BLaER1 treated with 17β-estradiol and CSF1 and Interleukin-3, amounts not matched to agents 10 nM and 100 nM (cell line): ENCODE results near the gene CCDC33.

ENCODE experiments used
- H3K27ac ChIP-seq, 11 experiments: shearing (Covaris generic); formaldehyde crosslinking; 2 replicates each; pipeline ENCODE4 v1.8.1; 2022
- H3K27me3 ChIP-seq, 11 experiments: shearing (Covaris generic); formaldehyde crosslinking; 2 replicates each; pipeline ENCODE4 v1.8.1; 2022
- H3K36me3 ChIP-seq, 11 experiments: shearing (Covaris generic); formaldehyde crosslinking; 2 replicates each; pipeline ENCODE4 v1.8.1; 2022
- H3K4me1 ChIP-seq, 10 experiments: shearing (Covaris generic); formaldehyde crosslinking; 2 replicates each; pipeline ENCODE4 v1.8.1; 2022
- H3K4me2 ChIP-seq, 11 experiments: shearing (Covaris generic); formaldehyde crosslinking; 2 replicates each; pipeline ENCODE4 v1.8.1; 2022
- H3K4me3 ChIP-seq, 10 experiments: shearing (Covaris generic); formaldehyde crosslinking; 2 replicates each; pipeline ENCODE4 v1.8.1; 2022
- H3K9ac ChIP-seq, 11 experiments: shearing (Covaris generic); formaldehyde crosslinking; 2 replicates each; pipeline ENCODE4 v1.8.1; 2022
- H3K9me3 ChIP-seq, 11 experiments: shearing (Covaris generic); formaldehyde crosslinking; replicated peaks in 1 of 11; 2 replicates each; pipeline ENCODE4 v1.8.1; 2022
- H4K20me1 ChIP-seq, 11 experiments: shearing (Covaris generic); formaldehyde crosslinking; 2 replicates each; pipeline ENCODE4 v1.8.1; 2022
- Cebpa-rat ChIP-seq, 11 experiments: shearing (Covaris generic); IDR thresholded peaks; 2 replicates each; pipeline ENCODE4 v1.8.1; 2022

CCDC33 gene

GRCh38 chr15:74333662-74334061 is 97.5 kb downstream of the CCDC33 start:
- Histone ChIP-seq H3K9ac (no peak overlapping the region), H4K20me1 (no peaks in the 10 kb centered on the region; a peak in 2 of 22 replicates), H3K4me3 (no peak overlapping the region), H3K4me1 (peaks cover 0 to 2% (median 1%) of the 10 kb centered on the region in 10 experiments; a peak in 9 of 20 replicates), H3K36me3 (no peaks in the 10 kb centered on the region), H3K27me3 (no peaks in the 10 kb centered on the region), H3K4me2 (no peak overlapping the region), H3K9me3 (peaks cover 4 to 14% (median 10%) of the 10 kb centered on the region in 11 experiments; a peak in 19 of 22 replicates), H3K27ac (no peak overlapping the region)
- no peak for TF ChIP-seq Cebpa-rat (IDR thresholded peaks at IDR 0.05)

- H3K27me3 ChIP-seq: no peaks in the 10 kb centered on the region
- TF ChIP-seq Cebpa-rat (IDR thresholded peaks at IDR 0.05): no peak
- no peaks in the 10 kb centered on the region for H3K36me3 ChIP-seq
- H3K9ac ChIP-seq: no peak overlapping the region
- H3K4me2 ChIP-seq: no peak overlapping the region
- H3K9me3 ChIP-seq: peaks cover 4 to 14% (median 10%) of the 10 kb centered on the region in 11 experiments; a peak in 19 of 22 replicates
- H3K4me1 ChIP-seq: no peaks in the 10 kb centered on the region
- H3K27ac ChIP-seq: no peak overlapping the region
- H4K20me1 ChIP-seq: no peaks in the 10 kb centered on the region; a peak in 2 of 22 replicates
- no peak overlapping the region for H3K4me3 ChIP-seq
Observed at GRCh38 chr15:74334127-74334526, 98.0 kb downstream of the CCDC33 start.

GRCh38 chr15:74335396-74335795 is 99.3 kb downstream of the CCDC33 start:
- TF ChIP-seq Cebpa-rat (IDR thresholded peaks at IDR 0.05): no peak

GRCh38 chr15:74336061-74337005 is 100.2 kb downstream of the CCDC33 start:
- no peaks in the 10 kb centered on the region; a peak in 1 of 22 replicates for H4K20me1 ChIP-seq
- H3K4me3 ChIP-seq: no peak overlapping the region
- no peak overlapping the region for H3K9ac ChIP-seq
- no peak overlapping the region for H3K27ac ChIP-seq
- H3K27me3 ChIP-seq: no peaks in the 10 kb centered on the region
- TF ChIP-seq Cebpa-rat (IDR thresholded peaks at IDR 0.05): no peak
- peaks cover 4 to 14% (median 10%) of the 10 kb centered on the region in 11 experiments; a peak in 19 of 22 replicates for H3K9me3 ChIP-seq
- H3K36me3 ChIP-seq: no peaks in the 10 kb centered on the region
- H3K4me2 ChIP-seq: no peak overlapping the region
- H3K4me1 ChIP-seq: no peaks in the 10 kb centered on the region

More at GRCh38 chr15:74335396-74335795, 99.3 kb downstream of the CCDC33 start:
- Histone ChIP-seq H3K27me3 (no peaks in the 10 kb centered on the region), H3K36me3 (no peaks in the 10 kb centered on the region), H3K9me3 (peaks cover 4 to 14% (median 10%) of the 10 kb centered on the region in 11 experiments; a peak in 19 of 22 replicates), H3K4me1 (no peaks in the 10 kb centered on the region), H3K27ac (no peak overlapping the region), H4K20me1 (no peaks in the 10 kb centered on the region; a peak in 1 of 22 replicates), H3K4me2 (no peak overlapping the region), H3K9ac (no peak overlapping the region), H3K4me3 (no peak overlapping the region)

GRCh38 chr15:74337146-74337545 is 101.0 kb downstream of the CCDC33 start:
- H3K36me3 ChIP-seq: no peaks in the 10 kb centered on the region
- no peak overlapping the region for H3K4me2 ChIP-seq
- H3K4me3 ChIP-seq: no peak overlapping the region
- peaks cover 4 to 14% (median 10%) of the 10 kb centered on the region in 11 experiments; a peak in 19 of 22 replicates for H3K9me3 ChIP-seq
- H3K27me3 ChIP-seq: no peaks in the 10 kb centered on the region
- no peaks in the 10 kb centered on the region for H3K4me1 ChIP-seq
- no peak overlapping the region for H3K9ac ChIP-seq
- no peak for TF ChIP-seq Cebpa-rat (IDR thresholded peaks at IDR 0.05)
- no peak overlapping the region for H3K27ac ChIP-seq
- H4K20me1 ChIP-seq: no peaks in the 10 kb centered on the region; a peak in 1 of 22 replicates

GRCh38 chr15:74337607-74338211 is 101.6 kb downstream of the CCDC33 start:
- Histone ChIP-seq H3K9me3 (peaks cover 4 to 14% (median 10%) of the 10 kb centered on the region in 11 experiments; a peak in 19 of 22 replicates), H3K27me3 (no peaks in the 10 kb centered on the region), H3K4me3 (no peak overlapping the region), H3K27ac (no peak overlapping the region), H3K9ac (no peak overlapping the region), H3K36me3 (no peaks in the 10 kb centered on the region), H3K4me2 (no peak overlapping the region), H4K20me1 (no peaks in the 10 kb centered on the region; a peak in 1 of 22 replicates), H3K4me1 (no peaks in the 10 kb centered on the region)
- no peak for TF ChIP-seq Cebpa-rat (IDR thresholded peaks at IDR 0.05)

- no peaks in the 10 kb centered on the region for H3K36me3 ChIP-seq
- no peaks in the 10 kb centered on the region; a peak in 1 of 22 replicates for H4K20me1 ChIP-seq
- no peak overlapping the region for H3K9ac ChIP-seq
Observed at GRCh38 chr15:74338676-74339075, 102.5 kb downstream of the CCDC33 start.

GRCh38 chr15:74339371-74339770 is 103.2 kb downstream of the CCDC33 start:
- Histone ChIP-seq H3K9me3 (peaks cover 2 to 7% (median 4%) of the 10 kb centered on the region in 11 experiments; a peak in 19 of 22 replicates), H3K36me3 (no peaks in the 10 kb centered on the region), H3K27ac (no peak overlapping the region), H3K27me3 (no peaks in the 10 kb centered on the region), H4K20me1 (no peaks in the 10 kb centered on the region; a peak in 1 of 22 replicates), H3K4me1 (no peaks in the 10 kb centered on the region), H3K9ac (no peak overlapping the region), H3K4me2 (no peak overlapping the region), H3K4me3 (no peak overlapping the region)
- no peak for TF ChIP-seq Cebpa-rat (IDR thresholded peaks at IDR 0.05)

More at GRCh38 chr15:74338676-74339075, 102.5 kb downstream of the CCDC33 start:
- no peak for TF ChIP-seq Cebpa-rat (IDR thresholded peaks at IDR 0.05)
- Histone ChIP-seq H3K4me1 (no peaks in the 10 kb centered on the region), H3K27ac (no peak overlapping the region), H3K9me3 (peaks cover 4 to 13% (median 10%) of the 10 kb centered on the region in 11 experiments; a peak in 19 of 22 replicates), H3K27me3 (no peaks in the 10 kb centered on the region), H3K4me3 (no peak overlapping the region), H3K4me2 (no peak overlapping the region)

- no peak for TF ChIP-seq Cebpa-rat (IDR thresholded peaks at IDR 0.05)
- Histone ChIP-seq H3K4me1 (peaks cover 0 to 4% (median 2%) of the 10 kb centered on the region in 10 experiments; a peak in 7 of 20 replicates), H3K4me2 (no peak overlapping the region), H4K20me1 (no peaks in the 10 kb centered on the region; a peak in 1 of 22 replicates), H3K27ac (0 out of 22 replicates have a peak overlapping the region, but pooled peaks of 1 of the 11 experiments have one; percentile 5), H3K4me3 (no peak overlapping the region), H3K9me3 (peaks cover 0 to under 1% (median 0%) of the 10 kb centered on the region in 11 experiments; a peak in 1 of 22 replicates), H3K27me3 (no peaks in the 10 kb centered on the region), H3K9ac (no peak overlapping the region), H3K36me3 (no peaks in the 10 kb centered on the region)
Observed at GRCh38 chr15:74340150-74340549, 104.0 kb downstream of the CCDC33 start.
